Pancreas (tissue), 10 donors: ENCODE data around the gene PNPLA6. TPM values are rescaled to one million over a fixed set of nuclear protein-coding genes. Genes with fewer than 3 reads are reported as not detected.

Source experiments
- ATAC-seq, 4 donors: fragments of 200-7000 bp; cut with Tn5 transposase; one replicate each; pipeline versions ENCODE4 v1.8.0 to v1.9.1; 2020; ENCODE audit warnings: mild to moderate bottlenecking in 4 of 4, moderate library complexity in 4 of 4
- DNase-seq, 6 donors: peaks; one replicate each; pipeline ENCODE4 v3.0.0-alpha.2; 2020
- FAIRE-seq: peaks from 2 replicates; lab custom pipeline; 2012; peaks lifted over from hg19 to GRCh38; lab: Jason Lieb, UNC
- H3K27ac ChIP-seq, 4 donors: fragments of 200-600 bp; sonication (generic); 1 replicate in 3 of 4; 2 replicates in 1 of 4; pipeline versions ENCODE4 v1.5.0 to v1.8.0; 2020
- H3K27me3 ChIP-seq, 4 donors: fragments of 200-600 bp; one replicate each; pipeline ENCODE4 v1.8.0; 2021
- H3K36me3 ChIP-seq, 3 donors: fragments of 200-600 bp; sonication (generic) in 1 of 3; one replicate each; pipeline versions ENCODE4 v1.5.0 to v1.8.0; 2020 to 2021
- H3K4me1 ChIP-seq, 3 donors: fragments of 200-600 bp; one replicate each; pipeline ENCODE4 v1.8.0; 2021
- H3K4me3 ChIP-seq, 4 donors: fragments of 200-600 bp; sonication (generic) in 2 of 4; one replicate each; pipeline versions ENCODE4 v1.5.0 to v1.8.0; 2020 to 2021
- H3K9me3 ChIP-seq, 4 donors: fragments of 200-600 bp; one replicate each; pipeline ENCODE4 v1.8.0; 2021
- WGBS, 2 donors: extraction: QIAGEN DNeasy Blood & Tissue Kit; methylation state at CpG; one replicate each; pipeline ENCODE4 v1.1.7; 2013; 5-methylcytosine and 5-hydroxymethylcytosine counted together
- intact Hi-C, 3 donors: fragments of 100-400 bp; cut with DNase I; formaldehyde crosslinking; loops; one replicate each; pipeline versions ENCODE4 v1.11.1 to v1.14.2; 2022
- polyA plus RNA-seq, 2 donors: library from polyadenylated mRNA; stranded (reverse); fragments of 200-250 nt; gene quantifications; one replicate each; pipeline ENCODE4 v1.2.3, GENCODE V29; 2013
- total RNA-seq, 6 donors: library from RNA; stranded (reverse); fragmentation: NEBNext Ultra II Directional in 4 of 6; extraction: Animal tissue kit (Norgen Biotek cat#: 25700) in 4 of 6; gene quantifications; one replicate each; pipeline versions ENCODE4 v1.2.1 to v1.2.4, GENCODE V29; 2021 to 2023
- TF ChIP-seq, protein P1 (sequence below), 4 donors: fragments of 200-600 bp; sonication (generic) in 3 of 4; IDR thresholded peaks; one replicate each; pipeline versions ENCODE4 v1.5.0 to v1.8.0; 2021; ENCODE audit warnings: antibody characterized with exemption in 4 of 4
- donor health status: healthy with polysubstance abuse.
- donor health status: DM: no; HTN: no; CAD: no; lungs with moderate emphysema.
- donor health status: DM: no; HTN: no; CAD: no.
- donor health status: control.
- donor health status: control.
- donor health status: Bipolar disorder and iron deficiency.
- donor health status: DM: yes; HTN: yes; CAD: no.
- donor health status: DM: no; HTN: no; CAD: no.
- donor health status: DM: no; HTN: no; CAD: no.
- donor health status: DM: yes; HTN: yes; CAD: no.

PNPLA6 gene
- total RNA-seq: 10 to 100 TPM; 25.4 to 65.2 (median 32.8) TPM
- polyA plus RNA-seq: 10 to 100 TPM; 53.7 to 86.2 TPM

GRCh38 chr19:7535047-7535997 lies at the start of gene PNPLA6:
TSS of gene PNPLA6 (plus strand) at chr19:7535717. CDS start at chr19:7535789, 72 bp downstream.
- DNase-seq (peak; percentile 95 to 98 (median 96)), FAIRE-seq (no peak), ATAC-seq (peak; percentile 86 to 92 (median 87))
- H3K4me3 ChIP-seq: peak within 1 kb of the TSS; percentile 80 to 95 (median 88)
- peaks cover 0 to 5% (median 0%) of the 10 kb centered on the region in 3 donors for H3K4me1 ChIP-seq
- H3K27ac ChIP-seq: peak within 1 kb of the TSS; percentile 59 to 87 (median 80)
- no peaks in the 10 kb centered on the region for H3K9me3 ChIP-seq
- TF ChIP-seq, protein P1, sequence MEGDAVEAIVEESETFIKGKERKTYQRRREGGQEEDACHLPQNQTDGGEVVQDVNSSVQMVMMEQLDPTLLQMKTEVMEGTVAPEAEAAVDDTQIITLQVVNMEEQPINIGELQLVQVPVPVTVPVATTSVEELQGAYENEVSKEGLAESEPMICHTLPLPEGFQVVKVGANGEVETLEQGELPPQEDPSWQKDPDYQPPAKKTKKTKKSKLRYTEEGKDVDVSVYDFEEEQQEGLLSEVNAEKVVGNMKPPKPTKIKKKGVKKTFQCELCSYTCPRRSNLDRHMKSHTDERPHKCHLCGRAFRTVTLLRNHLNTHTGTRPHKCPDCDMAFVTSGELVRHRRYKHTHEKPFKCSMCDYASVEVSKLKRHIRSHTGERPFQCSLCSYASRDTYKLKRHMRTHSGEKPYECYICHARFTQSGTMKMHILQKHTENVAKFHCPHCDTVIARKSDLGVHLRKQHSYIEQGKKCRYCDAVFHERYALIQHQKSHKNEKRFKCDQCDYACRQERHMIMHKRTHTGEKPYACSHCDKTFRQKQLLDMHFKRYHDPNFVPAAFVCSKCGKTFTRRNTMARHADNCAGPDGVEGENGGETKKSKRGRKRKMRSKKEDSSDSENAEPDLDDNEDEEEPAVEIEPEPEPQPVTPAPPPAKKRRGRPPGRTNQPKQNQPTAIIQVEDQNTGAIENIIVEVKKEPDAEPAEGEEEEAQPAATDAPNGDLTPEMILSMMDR (IDR thresholded peaks at IDR 0.05): no peak
- intact Hi-C loops: no loop called here
- H3K27me3 ChIP-seq: no peaks in the 10 kb centered on the region
- 0% methylated on average over 69 to 76 of the region's 76 CpGs for WGBS, 2 donors
- H3K36me3 ChIP-seq: peaks cover 0 to 4% (median 0%) of the 10 kb centered on the region in 3 donors

GRCh38 chr19:7486923-7487322 lies 48.6 kb upstream of the PNPLA6 start:
- H3K36me3 ChIP-seq: no peaks in the 10 kb centered on the region
- no peak overlapping the region for H3K27ac ChIP-seq
- intact Hi-C loops: no loop called here
- no peaks in the 10 kb centered on the region for H3K27me3 ChIP-seq
- DNase-seq: no peak
- FAIRE-seq: no peak
- 79 to 81% methylated on average over 2 of the region's 2 CpGs for WGBS, 2 donors
- H3K9me3 ChIP-seq: no peaks in the 10 kb centered on the region
- ATAC-seq: no peak
- H3K4me3 ChIP-seq: no peak overlapping the region
- peaks cover 0 to 8% (median 5%) of the 10 kb centered on the region in 3 donors for H3K4me1 ChIP-seq
- TF ChIP-seq, protein P1 (IDR thresholded peaks at IDR 0.05): no peak

- Histone ChIP-seq H3K4me1 (peaks cover 0 to 8% (median 6%) of the 10 kb centered on the region in 3 donors), H3K9me3 (no peaks in the 10 kb centered on the region), H3K27me3 (no peaks in the 10 kb centered on the region), H3K27ac (peak within 1 kb of the TSS; percentile 75 to 86 (median 83)), H3K4me3 (peak within 1 kb of the TSS; percentile 54 to 74 (median 66)), H3K36me3 (no peaks in the 10 kb centered on the region)
- TF ChIP-seq, protein P1 (IDR thresholded peaks at IDR 0.05): no peak
- intact Hi-C loops: no loop called here
- no peak for FAIRE-seq
- peak; percentile 85 to 97 (median 92) for DNase-seq
- WGBS, 2 donors: 0 to 1% methylated on average over 34 to 49 of the region's 49 CpGs
- ATAC-seq: peak; percentile 96 to 98 (median 97)
Measured at GRCh38 chr19:7488736-7489353, 46.7 kb upstream of the PNPLA6 start, which contains the start of gene PEX11G. TSS of gene PEX11G (minus strand) at chr19:7489035. CDS start at chr19:7489010, 25 bp downstream.

DNA sequence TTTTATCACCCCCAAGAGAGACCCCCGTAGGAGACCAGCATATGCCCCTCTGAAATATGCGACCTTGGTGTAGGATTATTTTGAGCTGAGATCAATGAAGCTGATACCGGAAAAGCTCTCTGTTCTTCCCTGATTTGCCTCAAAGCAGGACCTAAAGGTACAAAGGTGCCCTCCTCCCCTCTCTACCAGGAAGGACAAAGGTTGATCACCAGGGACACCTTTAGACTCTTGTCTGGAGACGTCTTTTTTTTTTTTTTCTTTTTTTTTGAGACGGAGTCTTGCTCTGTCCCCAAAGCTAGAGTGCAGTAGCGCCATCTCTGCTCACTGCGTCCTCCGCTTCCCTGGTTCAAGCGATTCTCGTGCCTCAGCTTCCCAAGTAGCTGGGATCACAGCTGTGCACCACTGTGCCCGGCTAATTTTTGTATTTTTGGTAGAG lies 45.9 kb upstream of the PNPLA6 start:
- DNase-seq (no peak), FAIRE-seq (no peak)
- peak overlapping the region in 3 of 4 donors; percentile 81 to 86 (median 85) for H3K27ac ChIP-seq

More for the DNA sequence above, 45.9 kb upstream of the PNPLA6 start:
- 57 to 61% methylated on average over 11 of the region's 11 CpGs for WGBS, 2 donors
- H3K36me3 ChIP-seq: no peaks in the 10 kb centered on the region
- ATAC-seq: peak in 3 of 4 donors; percentile 13 to 16 (median 14)
- H3K4me1 ChIP-seq: peaks cover 0 to 13% (median 12%) of the 10 kb centered on the region in 3 donors
- H3K4me3 ChIP-seq: peak overlapping the region in 2 of 4 donors; percentile 66 to 74
- H3K27me3 ChIP-seq: no peaks in the 10 kb centered on the region
- intact Hi-C loops: no loop called here
- TF ChIP-seq, protein P1 (IDR thresholded peaks at IDR 0.05): no peak
- H3K9me3 ChIP-seq: no peaks in the 10 kb centered on the region
